Transverse colon (tissue), 3 donors: ENCODE results near the gene PRKCE.

Experiments
- CTCF ChIP-seq, 5 experiments: fragments of 200-600 bp in 3 of 5; fragments of 450-650 bp in 2 of 5; sonication (generic) in 3 of 5; IDR thresholded peaks; 1 replicate in 2 of 5; 2 replicates in 3 of 5; pipeline ENCODE4 v1.5.1; 2016 to 2017; ENCODE audit warnings: antibody characterized with exemption in 5 of 5, inconsistent platforms in 3 of 5, mild to moderate bottlenecking in 2 of 5, moderate library complexity in 1 of 5
- POLR2A ChIP-seq: fragments of 450-650 bp; IDR thresholded peaks from one replicate; pipeline ENCODE4 v1.6.1; 2016; ENCODE audit warnings: antibody characterized with exemption, mild to moderate bottlenecking, moderate library complexity

DNA sequence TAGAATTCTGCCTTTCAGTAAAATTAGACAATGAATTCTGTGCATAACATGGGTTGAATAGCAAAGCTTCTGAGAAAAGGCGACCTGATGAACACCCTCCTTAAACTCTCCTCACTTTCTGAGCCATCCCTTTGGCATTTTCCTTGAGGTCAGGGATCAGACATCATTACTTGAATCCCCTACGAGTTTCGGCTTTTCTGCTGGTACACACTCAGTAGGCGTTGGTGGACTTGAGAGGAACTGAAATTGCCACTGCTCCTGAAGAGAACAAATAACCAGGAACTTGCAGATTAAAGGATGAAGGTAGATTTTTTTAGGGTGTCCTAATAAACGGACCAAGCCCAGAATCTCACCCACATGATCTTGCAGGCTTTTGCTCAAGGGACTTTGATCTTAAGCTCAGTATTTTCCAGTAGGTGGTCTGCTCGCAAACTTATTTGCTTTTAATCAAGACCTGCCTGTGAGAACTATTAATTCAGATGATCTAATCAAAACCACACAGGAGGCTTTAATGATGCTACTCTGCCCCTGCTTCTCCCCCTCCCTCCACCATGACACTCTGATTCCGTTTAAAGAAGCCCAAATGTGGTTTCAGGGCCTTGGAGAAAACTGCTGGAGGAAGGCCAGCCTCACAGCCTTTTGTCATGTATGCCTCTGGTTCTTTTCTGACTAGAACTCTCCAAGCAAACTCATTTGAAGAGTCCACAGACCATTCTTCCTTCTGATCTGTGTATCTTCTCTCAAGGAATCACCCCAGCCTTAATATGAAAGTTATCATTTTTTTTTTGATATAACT is 124.9 kb downstream of the PRKCE start:
- TF ChIP-seq CTCF (IDR thresholded peaks at IDR 0.05) (no peak), POLR2A (no peak)
